HCT116 (cell line): ENCODE measurements around the gene ESRP2. TPM values are rescaled to one million over a fixed set of nuclear protein-coding genes. Genes with fewer than 3 reads are reported as not detected.

Experiments used
- ATAC-seq: fragments of 200-7000 bp; cut with Tn5 transposase; 2 replicates; pipeline ENCODE4 v1.9.1; 2020; ENCODE audit warnings: mild to moderate bottlenecking, moderate library complexity
- BruUV-seq: library from RNA; stranded (reverse); fragments of 400-500 nt; replicated peaks from 2 replicates; lab custom pipeline; 2021; lab: Mats Ljungman, UMichigan
- CTCF ChIA-PET: fragments of 300-600 bp; sonication (Branson Sonifier 250); formaldehyde crosslinking; loops from one replicate; lab custom pipeline; 2021; ENCODE audit warnings: antibody characterized with exemption; lab: Charles Lee
- POLR2A ChIA-PET: fragments of 300-600, 350-600 bp; sonication (Branson Sonifier 250); formaldehyde crosslinking; loops from one replicate; lab custom pipeline; 2021; ENCODE audit warnings: antibody characterized with exemption; lab: Charles Lee
- RAD21 ChIA-PET, 2 experiments: fragments of 300-600 bp; sonication (Branson Sonifier 250); formaldehyde crosslinking; loops; one replicate each; lab custom pipeline; 2023; ENCODE audit warnings: low total read pairs in 2 of 2; ENCODE audit not compliant: uncharacterized antibody in 2 of 2, unreplicated experiment in 2 of 2, low non-redundant PET in 1 of 2; lab: Charles Lee
- DNase-seq: peaks from one replicate; pipeline ENCODE4 v3.0.0-alpha.2; 2010; ENCODE audit warnings: low read depth, low spot score
- H2AFZ ChIP-seq: fragments of 200-600 bp; shearing (Covaris generic), sonication (generic); 2 replicates; pipeline ENCODE4 v1.6.1; 2017; ENCODE audit warnings: low read depth, mixed run types, mixed read lengths, antibody characterized with exemption, low read length; ENCODE audit not compliant: poor library complexity, severe bottlenecking
- H3K27ac ChIP-seq: 2 replicates; pipeline ENCODE4 v1.5.1; 2012; ENCODE audit warnings: low read depth, low read length
- H3K27me3 ChIP-seq: fragments of 200-600 bp; sonication (generic); 2 replicates; pipeline ENCODE4 v1.6.1; 2016; ENCODE audit warnings: mixed run types, low read length, mixed read lengths; ENCODE audit not compliant: insufficient read depth
- H3K36me3 ChIP-seq, 2 experiments: fragments of 200-500 bp in 1 of 2; fragments of 200-600 bp in 1 of 2; sonication (Bioruptor generic) in 1 of 2; sonication (generic) in 1 of 2; 2 replicates each; pipeline versions ENCODE4 v1.5.1 to v1.6.1; 2014 to 2016; ENCODE audit warnings: low read length in 2 of 2, inconsistent platforms in 1 of 2, mixed read lengths in 1 of 2, mixed run types in 1 of 2; ENCODE audit not compliant: insufficient read depth in 2 of 2, control insufficient read depth in 1 of 2
- H3K4me1 ChIP-seq, 2 experiments: fragments of 200-600 bp in 1 of 2; sonication (generic) in 1 of 2; 2 replicates each; pipeline versions ENCODE4 v1.5.1 to v1.6.1; 2012 to 2017; ENCODE audit warnings: low read length in 2 of 2, inconsistent platforms in 1 of 2, mild to moderate bottlenecking in 1 of 2, mixed read lengths in 1 of 2, mixed run types in 1 of 2, moderate library complexity in 1 of 2; ENCODE audit not compliant: insufficient read depth in 2 of 2, control insufficient read depth in 1 of 2
- H3K4me2 ChIP-seq: fragments of 200-600 bp; sonication (generic); 2 replicates; pipeline ENCODE4 v1.6.1; 2017; ENCODE audit warnings: mixed run types, low read length, mixed read lengths
- H3K4me3 ChIP-seq, 2 experiments: fragments of 200-600 bp in 1 of 2; sonication (generic) in 1 of 2; replicated peaks in 1 of 2; 2 replicates each; pipeline ENCODE4 v1.5.1; 2011 to 2016; ENCODE audit warnings: low read length in 2 of 2, control low read depth in 1 of 2, low read depth in 1 of 2, mild to moderate bottlenecking in 1 of 2, mixed read lengths in 1 of 2, mixed run types in 1 of 2
- H3K79me2 ChIP-seq: fragments of 200-600 bp; sonication (generic); 2 replicates; pipeline ENCODE4 v1.6.1; 2017; ENCODE audit warnings: mild to moderate bottlenecking, mixed run types, low read length, moderate library complexity, mixed read lengths; ENCODE audit not compliant: insufficient read depth
- H3K9ac ChIP-seq: fragments of 200-600 bp; sonication (generic); 2 replicates; pipeline ENCODE4 v1.6.1; 2016; ENCODE audit warnings: low read length, mixed read lengths
- H3K9me2 ChIP-seq: fragments of 200-600 bp; sonication (generic), shearing (Covaris generic); 2 replicates; pipeline ENCODE4 v1.6.1; 2017; ENCODE audit warnings: mixed run types, mild to moderate bottlenecking, moderate library complexity; ENCODE audit not compliant: insufficient read depth
- H3K9me3 ChIP-seq, 2 experiments: fragments of 200-500 bp in 1 of 2; fragments of 200-600 bp in 1 of 2; sonication (Bioruptor generic) in 1 of 2; sonication (generic) in 1 of 2; 2 replicates each; pipeline ENCODE4 v1.6.1; 2014 to 2017; ENCODE audit warnings: low read length in 2 of 2, mixed read lengths in 2 of 2, inconsistent platforms in 1 of 2, low read depth in 1 of 2, mild to moderate bottlenecking in 1 of 2, mixed run types in 1 of 2, moderate library complexity in 1 of 2; ENCODE audit not compliant: control insufficient read depth in 1 of 2, insufficient read depth in 1 of 2
- H4K20me1 ChIP-seq: fragments of 200-600 bp; sonication (generic), shearing (Covaris generic); 2 replicates; pipeline ENCODE4 v1.6.1; 2017; ENCODE audit warnings: mixed run types, mild to moderate bottlenecking, moderate library complexity; ENCODE audit not compliant: insufficient read depth
- CBX3 ChIP-seq: IDR thresholded peaks from 2 replicates; pipeline ENCODE4 v1.6.1; 2012; ENCODE audit warnings: low read depth
- ELF1 ChIP-seq: IDR thresholded peaks from 2 replicates; pipeline ENCODE4 v1.6.1; 2012; ENCODE audit warnings: low read depth, borderline replicate concordance
- EZH2 ChIP-seq: fragments of 200-600 bp; sonication (generic); IDR thresholded peaks from 2 replicates; pipeline ENCODE4 v1.6.1; 2017; ENCODE audit warnings: antibody characterized with exemption, mixed run types
- FOSL1 ChIP-seq: IDR thresholded peaks from 2 replicates; pipeline ENCODE4 v1.6.1; 2012; ENCODE audit warnings: low read depth
- POLR2A ChIP-seq: IDR thresholded peaks from 2 replicates; pipeline ENCODE4 v1.7.0; 2011; ENCODE audit warnings: borderline replicate concordance; ENCODE audit not compliant: insufficient read depth, insufficient read length; ENCODE audit errors: extremely low read depth
- RAD21 ChIP-seq: IDR thresholded peaks from 2 replicates; pipeline ENCODE4 v1.6.1; 2012; ENCODE audit warnings: low read depth, mild to moderate bottlenecking
- SP1 ChIP-seq: IDR thresholded peaks from 2 replicates; pipeline ENCODE4 v1.6.1; 2012; ENCODE audit warnings: low read depth
- TCF7L2 ChIP-seq: IDR thresholded peaks from 2 replicates; pipeline ENCODE4 v1.7.0; 2011; ENCODE audit warnings: borderline replicate concordance, inconsistent platforms; ENCODE audit not compliant: insufficient read depth, insufficient read length; ENCODE audit errors: extremely low read depth
- YY1 ChIP-seq: IDR thresholded peaks from 2 replicates; pipeline ENCODE4 v1.6.1; 2011; ENCODE audit warnings: low read length, low read depth, moderate library complexity, mild to moderate bottlenecking; ENCODE audit not compliant: insufficient replicate concordance; ENCODE audit errors: extremely low read depth
- ZNF274 ChIP-seq: fragments of 200-500 bp; sonication (Bioruptor generic); IDR thresholded peaks from 2 replicates; pipeline ENCODE4 v1.6.1; 2014; ENCODE audit warnings: mild to moderate bottlenecking, low read depth, low read length, inconsistent platforms
- intact Hi-C: fragments of 100-400 bp; cut with micrococcal nuclease; formaldehyde crosslinking; loops from 2 replicates; pipeline ENCODE4 v1.10.0; 2022
- total RNA-seq: library from RNA; stranded (reverse); gene quantifications from one replicate; pipeline ENCODE4 v1.2.1, GENCODE V29; 2021; ENCODE audit not compliant: unreplicated experiment
- TF ChIP-seq, protein P1 (sequence below), 3 experiments: fragments of 200-600 bp in 1 of 3; sonication (generic) in 1 of 3; IDR thresholded peaks in 2 of 3; conservative IDR thresholded peaks in 1 of 3; 2 replicates each; pipeline ENCODE4 v1.5.1; 2012 to 2017; ENCODE audit warnings: low read depth in 2 of 3, low read length in 2 of 3, antibody characterized with exemption in 1 of 3, borderline replicate concordance in 1 of 3, control low read depth in 1 of 3, mild to moderate bottlenecking in 1 of 3, mixed read lengths in 1 of 3, mixed run types in 1 of 3, moderate library complexity in 1 of 3; ENCODE audit not compliant: insufficient read depth in 1 of 3

Gene ESRP2
- total RNA-seq, 1 experiment from 2014 or later, result 42.5 TPM

DNA sequence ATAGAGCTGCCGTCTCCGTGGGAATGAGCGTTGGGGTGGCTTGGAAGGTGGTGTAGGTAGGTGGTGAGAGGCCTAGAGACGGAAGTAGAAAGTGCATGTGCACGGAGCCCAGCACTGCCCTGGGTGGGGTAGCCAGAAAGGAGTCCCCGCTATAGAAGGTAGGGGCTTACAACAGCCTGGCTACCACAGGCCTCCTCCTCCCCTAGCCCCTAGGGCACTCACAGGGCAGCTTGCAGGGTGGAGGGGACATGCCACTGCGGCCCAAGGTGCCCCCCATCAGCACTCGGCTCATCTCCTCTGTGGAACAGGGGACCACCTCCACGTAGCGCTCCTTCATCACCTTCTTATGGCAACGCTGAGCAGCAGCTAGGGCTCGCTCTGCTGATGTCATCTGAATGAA is 5.0 kb downstream of the ESRP2 start:
- CTCF ChIA-PET, result no interaction called here
- peaks cover 19% of the 10 kb centered on the region in 2 experiments for H3K4me1 ChIP-seq
- H3K36me3 ChIP-seq, result peaks cover 18 to 51% of the 10 kb centered on the region in 2 experiments; a peak in 3 of 4 replicates
- H4K20me1 ChIP-seq, result peaks cover 4% of the 10 kb centered on the region; the same call in 1 of the 2 replicates
- DNase-seq (no peak), ATAC-seq (no peak)
- H3K9me2 ChIP-seq, result no peaks in the 10 kb centered on the region
- no peak overlapping the region for H2AFZ ChIP-seq
- no peaks in the 10 kb centered on the region for H3K9me3 ChIP-seq
- intact Hi-C loops, result loop anchor here (10.0 kb wide), 1 partner anchor 706 kb away; the partner anchor contains the start of gene RIPOR1
- POLR2A ChIA-PET, result no interaction called here
- no peak overlapping the region for H3K4me2 ChIP-seq
- no peak overlapping the region for H3K27ac ChIP-seq
- no peak overlapping the region for H3K9ac ChIP-seq
- no peaks in the 10 kb centered on the region for H3K27me3 ChIP-seq
- BruUV-seq, result no TSS peak
- peaks cover 39% of the 10 kb centered on the region for H3K79me2 ChIP-seq
- RAD21 ChIA-PET, result no interaction called here
- no peak overlapping the region for H3K4me3 ChIP-seq
- TF ChIP-seq POLR2A (no peak), EZH2 (no peak)

DNA sequence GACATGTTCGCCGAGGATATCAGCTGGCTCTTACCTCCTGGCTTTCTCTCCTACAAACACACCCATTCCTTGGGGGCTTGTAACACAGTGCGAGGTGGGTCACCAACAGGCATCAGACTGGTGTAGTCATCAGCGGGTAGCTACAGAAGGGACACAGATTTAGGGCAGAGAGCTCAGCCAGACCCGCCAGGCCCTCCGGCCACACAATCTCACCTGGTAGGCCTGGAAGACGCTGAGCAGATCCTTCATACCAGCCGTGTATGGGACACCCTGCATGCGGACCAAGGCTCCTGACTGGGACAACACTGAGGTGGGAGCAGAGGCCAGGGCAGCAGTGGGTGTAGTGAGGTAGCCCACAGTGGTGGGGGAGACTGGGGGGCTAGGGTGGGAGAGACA is 5.8 kb downstream of the ESRP2 start:
- no peak for TF ChIP-seq TCF7L2
- TF ChIP-seq SP1, result no peak
- TF ChIP-seq, protein P1, sequence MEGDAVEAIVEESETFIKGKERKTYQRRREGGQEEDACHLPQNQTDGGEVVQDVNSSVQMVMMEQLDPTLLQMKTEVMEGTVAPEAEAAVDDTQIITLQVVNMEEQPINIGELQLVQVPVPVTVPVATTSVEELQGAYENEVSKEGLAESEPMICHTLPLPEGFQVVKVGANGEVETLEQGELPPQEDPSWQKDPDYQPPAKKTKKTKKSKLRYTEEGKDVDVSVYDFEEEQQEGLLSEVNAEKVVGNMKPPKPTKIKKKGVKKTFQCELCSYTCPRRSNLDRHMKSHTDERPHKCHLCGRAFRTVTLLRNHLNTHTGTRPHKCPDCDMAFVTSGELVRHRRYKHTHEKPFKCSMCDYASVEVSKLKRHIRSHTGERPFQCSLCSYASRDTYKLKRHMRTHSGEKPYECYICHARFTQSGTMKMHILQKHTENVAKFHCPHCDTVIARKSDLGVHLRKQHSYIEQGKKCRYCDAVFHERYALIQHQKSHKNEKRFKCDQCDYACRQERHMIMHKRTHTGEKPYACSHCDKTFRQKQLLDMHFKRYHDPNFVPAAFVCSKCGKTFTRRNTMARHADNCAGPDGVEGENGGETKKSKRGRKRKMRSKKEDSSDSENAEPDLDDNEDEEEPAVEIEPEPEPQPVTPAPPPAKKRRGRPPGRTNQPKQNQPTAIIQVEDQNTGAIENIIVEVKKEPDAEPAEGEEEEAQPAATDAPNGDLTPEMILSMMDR (IDR thresholded peaks at IDR 0.05 in 2 of 3, conservative IDR thresholded peaks at IDR 0.05 in 1 of 3; ENCODE audit: borderline replicate concordance in 1 of 3, insufficient read depth in 1 of 3, low read depth in 2 of 3, low read length in 2 of 3), result no peak
- TF ChIP-seq ZNF274, result no peak
- TF ChIP-seq FOSL1, result no peak
- TF ChIP-seq RAD21, result no peak
- TF ChIP-seq YY1, result no peak
- no peak for TF ChIP-seq ELF1
- TF ChIP-seq POLR2A, result no peak
- TF ChIP-seq CBX3, result no peak
- ATAC-seq, result no peak
- no peak for DNase-seq
- no peak overlapping the region for H3K27ac ChIP-seq
- no peaks in the 10 kb centered on the region for H3K27me3 ChIP-seq
- H3K4me2 ChIP-seq, result no peak overlapping the region
- ChIA-PET CTCF (interaction anchor here (0.5 to 1.0 kb wide), 2 partner anchors 109 to 136 kb away, joined by 3 to 6 read pairs; no protein-coding TSS in a partner anchor), POLR2A (no interaction called here), RAD21 (interaction anchor here in 1 of 2 experiments (1.0 kb wide), 1 partner anchor 136 kb away, joined by 4 read pairs; no protein-coding TSS in a partner anchor)
- peaks cover 18 to 51% of the 10 kb centered on the region in 2 experiments; a peak in 3 of 4 replicates for H3K36me3 ChIP-seq
- peaks cover 4% of the 10 kb centered on the region; the same call in 1 of the 2 replicates for H4K20me1 ChIP-seq
- H3K4me1 ChIP-seq, result peaks cover 19% of the 10 kb centered on the region in 2 experiments
- H2AFZ ChIP-seq, result no peak overlapping the region
- no peaks in the 10 kb centered on the region for H3K9me2 ChIP-seq
- intact Hi-C loops, result loop anchor here (10.0 kb wide), 1 partner anchor 705 kb away; the partner anchor contains the start of gene RIPOR1
- H3K4me3 ChIP-seq, result no peak overlapping the region
- H3K9ac ChIP-seq, result no peak overlapping the region
- no peaks in the 10 kb centered on the region for H3K9me3 ChIP-seq
- H3K79me2 ChIP-seq, result peaks cover 32% of the 10 kb centered on the region
- no TSS peak for BruUV-seq
